ENCODE data around the gene PDZD8. TPM values are rescaled to one million over a fixed set of nuclear protein-coding genes. Genes with fewer than 3 reads are reported as not detected.

PDZD8 gene
- total and polyA plus RNA-seq, 4 experiments from 2014 or later, result 3.6 to 15.0 (median 11.4) TPM

DNA sequence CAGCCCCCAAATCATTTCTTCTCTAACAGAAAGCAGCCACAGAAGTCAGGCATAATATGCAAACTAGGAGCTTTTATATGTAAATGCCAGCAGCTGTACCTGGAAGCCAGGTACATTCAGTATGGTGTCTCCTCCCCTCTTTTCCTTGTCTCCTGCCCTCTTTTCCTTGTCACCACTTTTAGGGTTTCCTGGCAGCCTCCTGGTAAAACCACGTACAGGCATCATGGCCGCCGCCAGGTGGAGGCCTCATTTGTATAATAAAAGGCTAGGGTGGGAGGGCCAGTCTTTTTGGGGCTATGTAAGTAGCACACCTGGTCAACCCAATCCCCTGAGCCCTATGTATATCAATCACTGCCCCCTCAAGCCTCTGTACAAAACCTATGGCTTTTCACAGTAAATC is 28.7 kb downstream of the PDZD8 start:
- peaks cover 2 to 3% of the 10 kb centered on the region in 2 donors for H3K36me3 Mint-ChIP-seq
- H3K27ac Mint-ChIP-seq, result no peak overlapping the region
- Histone ChIP-seq H3K27ac (ENCODE audit: low read depth, low read length) (no peak overlapping the region), H3K36me3 (ENCODE audit: insufficient read depth, low read length) (no peaks in the 10 kb centered on the region), H3K4me1 (ENCODE audit: insufficient read depth, low read length) (peaks cover 22% of the 10 kb centered on the region), H3K27me3 (ENCODE audit: insufficient read depth, low read length) (no peaks in the 10 kb centered on the region), H3K9me3 (ENCODE audit: control insufficient read depth in 1 of 2, low read length in 2 of 2) (no peaks in the 10 kb centered on the region), H3K4me3 (ENCODE audit: low read length in 2 of 2) (no peak overlapping the region)
- intact Hi-C loops (cut with micrococcal nuclease), result no loop called here
- no peaks in the 10 kb centered on the region for H3K9me3 Mint-ChIP-seq
- H3K4me1 Mint-ChIP-seq, result peaks cover 31 to 66% (median 51%) of the 10 kb centered on the region in 4 donors
- H3K27me3 Mint-ChIP-seq, result no peaks in the 10 kb centered on the region
- CTCF ChIA-PET (ENCODE audit: partially characterized antibody), result no interaction called here
- POLR2A ChIA-PET (ENCODE audit: partially characterized antibody), result no interaction called here
- H3K4me3 Mint-ChIP-seq, result no peak overlapping the region
- DNase-seq, result no peak

DNA sequence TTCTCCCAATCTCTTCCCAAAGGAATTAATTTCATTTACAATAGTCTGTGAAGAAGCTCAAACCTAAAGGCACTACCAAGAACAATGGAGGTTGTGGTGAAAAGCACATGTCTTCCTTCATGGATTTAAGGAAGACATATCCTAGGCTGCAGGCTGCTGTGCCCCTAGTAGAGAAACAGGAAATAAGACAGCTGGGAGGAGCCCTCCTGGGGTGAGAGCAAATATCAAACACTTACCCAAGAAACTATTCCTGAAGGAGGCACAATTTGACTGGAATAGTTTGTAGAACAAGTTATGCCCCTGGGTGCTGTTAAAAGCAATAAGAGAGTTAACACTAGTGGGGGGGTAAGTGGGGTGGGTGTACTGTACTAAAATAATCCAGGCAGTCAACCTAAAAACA is 30.1 kb downstream of the PDZD8 start:
- no peak overlapping the region for H3K27ac Mint-ChIP-seq

DNA sequence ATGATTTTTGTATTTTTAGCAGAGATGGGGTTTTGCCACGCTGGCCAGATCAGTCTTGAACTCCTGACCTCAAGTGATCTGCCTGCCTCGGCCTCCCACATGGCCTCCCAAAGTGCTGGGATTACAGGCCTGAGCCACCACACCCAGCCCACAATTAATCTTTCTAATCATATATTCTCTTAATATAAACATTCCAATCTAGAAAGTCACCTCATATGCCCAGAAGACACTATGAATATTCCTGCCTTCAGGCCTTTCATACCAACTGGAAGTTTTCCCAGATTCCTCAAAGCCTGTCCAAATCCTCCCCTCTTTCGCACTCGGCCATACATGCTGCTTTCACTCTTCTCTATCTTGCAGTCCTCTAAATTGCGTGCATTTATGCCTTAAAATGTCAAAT is 32.6 kb downstream of the PDZD8 start:
- H3K27ac ChIP-seq (ENCODE audit: low read depth, low read length), result no peak overlapping the region
- ChIA-PET POLR2A (ENCODE audit: partially characterized antibody) (no interaction called here), CTCF (ENCODE audit: partially characterized antibody) (no interaction called here)
- peaks cover 4% of the 10 kb centered on the region for H3K36me3 ChIP-seq (ENCODE audit: insufficient read depth, low read length)
- H3K27ac Mint-ChIP-seq, result peak overlapping the region in 1 of 7 donors; percentile 77
- no peaks in the 10 kb centered on the region for H3K27me3 Mint-ChIP-seq
- no peaks in the 10 kb centered on the region for H3K9me3 Mint-ChIP-seq
- no peak for DNase-seq
- peaks cover 30 to 56% (median 40%) of the 10 kb centered on the region in 4 donors for H3K4me1 Mint-ChIP-seq
- peaks cover 14 to 21% of the 10 kb centered on the region in 2 donors for H3K36me3 Mint-ChIP-seq
- H3K4me3 Mint-ChIP-seq, result peak overlapping the region in 1 of 8 donors; percentile 15
- H3K9me3 ChIP-seq (ENCODE audit: control insufficient read depth in 1 of 2, low read length in 2 of 2), result no peaks in the 10 kb centered on the region
- intact Hi-C loops (cut with micrococcal nuclease), result no loop called here
- peaks cover 19% of the 10 kb centered on the region for H3K4me1 ChIP-seq (ENCODE audit: insufficient read depth, low read length)
- H3K27me3 ChIP-seq (ENCODE audit: insufficient read depth, low read length), result no peaks in the 10 kb centered on the region
- H3K4me3 ChIP-seq (ENCODE audit: low read length in 2 of 2), result no peak overlapping the region

More for the DNA sequence above, 30.1 kb downstream of the PDZD8 start:
- Mint-ChIP-seq H3K9me3 (no peaks in the 10 kb centered on the region), H3K27me3 (no peaks in the 10 kb centered on the region), H3K4me3 (peak overlapping the region in 1 of 8 donors; percentile 9), H3K4me1 (peaks cover 31 to 65% (median 48%) of the 10 kb centered on the region in 4 donors), H3K36me3 (peaks cover 8 to 9% of the 10 kb centered on the region in 2 donors)
- no peak overlapping the region for H3K4me3 ChIP-seq (ENCODE audit: low read length in 2 of 2)
- H3K36me3 ChIP-seq (ENCODE audit: insufficient read depth, low read length), result peaks cover 4% of the 10 kb centered on the region
- H3K27ac ChIP-seq (ENCODE audit: low read depth, low read length), result no peak overlapping the region
- H3K4me1 ChIP-seq (ENCODE audit: insufficient read depth, low read length), result peaks cover 19% of the 10 kb centered on the region
- ChIA-PET CTCF (ENCODE audit: partially characterized antibody) (no interaction called here), POLR2A (ENCODE audit: partially characterized antibody) (no interaction called here)
- no peak for DNase-seq
- H3K9me3 ChIP-seq (ENCODE audit: control insufficient read depth in 1 of 2, low read length in 2 of 2), result no peaks in the 10 kb centered on the region
- no peaks in the 10 kb centered on the region for H3K27me3 ChIP-seq (ENCODE audit: insufficient read depth, low read length)
- intact Hi-C loops (cut with micrococcal nuclease), result no loop called here

DNA sequence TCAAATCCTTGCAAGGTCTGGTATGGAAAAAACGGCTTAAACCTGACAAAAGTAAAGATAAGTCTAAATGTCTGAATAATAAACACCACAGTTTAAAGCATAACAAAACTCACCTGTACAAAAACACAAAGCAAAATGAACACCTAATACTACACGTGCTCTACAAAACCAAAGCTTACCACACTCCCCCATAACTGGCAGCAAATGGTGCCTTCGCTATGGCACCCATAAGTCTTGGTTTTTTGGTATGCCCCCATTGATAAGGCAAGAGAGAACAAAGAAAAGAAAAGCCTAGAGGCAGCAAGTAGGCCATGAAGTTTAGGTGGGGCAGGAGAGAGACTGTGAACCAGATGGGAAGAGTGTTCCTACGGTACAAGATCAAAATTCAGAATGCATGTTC is 34.2 kb downstream of the PDZD8 start:
- DNase-seq, result no peak
- Mint-ChIP-seq H3K4me3 (no peak overlapping the region), H3K9me3 (peaks cover 0 to 5% (median 0%) of the 10 kb centered on the region in 8 donors), H3K36me3 (peaks cover 19 to 23% of the 10 kb centered on the region in 2 donors), H3K27ac (no peak overlapping the region), H3K27me3 (no peaks in the 10 kb centered on the region), H3K4me1 (peaks cover 29 to 43% (median 34%) of the 10 kb centered on the region in 4 donors)
- Histone ChIP-seq H3K4me3 (ENCODE audit: low read length in 2 of 2) (no peak overlapping the region), H3K27ac (ENCODE audit: low read depth, low read length) (no peak overlapping the region), H3K36me3 (ENCODE audit: insufficient read depth, low read length) (peaks cover 4% of the 10 kb centered on the region), H3K27me3 (ENCODE audit: insufficient read depth, low read length) (no peaks in the 10 kb centered on the region), H3K4me1 (ENCODE audit: insufficient read depth, low read length) (peaks cover 19% of the 10 kb centered on the region), H3K9me3 (ENCODE audit: control insufficient read depth in 1 of 2, low read length in 2 of 2) (no peaks in the 10 kb centered on the region)
- intact Hi-C loops (cut with micrococcal nuclease), result no loop called here
- ChIA-PET CTCF (ENCODE audit: partially characterized antibody) (no interaction called here), POLR2A (ENCODE audit: partially characterized antibody) (no interaction called here)

DNA sequence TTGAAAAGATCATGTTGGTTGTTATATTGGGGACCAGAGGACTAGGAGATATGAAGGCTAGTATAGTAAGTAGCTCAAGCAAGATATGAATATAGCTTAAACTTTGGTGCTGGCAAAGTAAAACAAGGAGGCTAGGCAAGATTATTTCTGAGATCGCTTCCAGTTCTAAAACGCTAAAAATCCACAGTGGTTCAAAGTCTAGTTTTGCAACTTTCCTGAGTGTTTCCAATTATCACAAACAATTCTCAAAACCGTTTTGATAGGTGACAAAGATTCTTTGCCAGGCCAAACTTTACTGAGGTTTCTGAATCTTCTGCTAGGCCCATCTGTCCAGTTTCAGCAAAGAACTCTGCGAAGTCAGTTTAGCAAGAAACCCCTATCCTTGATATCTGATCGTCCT is 35.3 kb downstream of the PDZD8 start:
- peaks cover 29 to 32% of the 10 kb centered on the region in 2 donors for H3K36me3 Mint-ChIP-seq
- ChIA-PET CTCF (ENCODE audit: partially characterized antibody) (interaction anchor here (0.8 kb wide), 1 partner anchor 157 kb away, joined by 3 read pairs; no protein-coding TSS in a partner anchor), POLR2A (ENCODE audit: partially characterized antibody) (no interaction called here)
- no peak overlapping the region for H3K4me3 ChIP-seq (ENCODE audit: low read length in 2 of 2)
- no peaks in the 10 kb centered on the region for H3K27me3 ChIP-seq (ENCODE audit: insufficient read depth, low read length)
- peak overlapping the region in 1 of 7 donors; percentile 6 for H3K27ac Mint-ChIP-seq
- H3K9me3 ChIP-seq (ENCODE audit: control insufficient read depth in 1 of 2, low read length in 2 of 2), result no peaks in the 10 kb centered on the region
- H3K9me3 Mint-ChIP-seq, result peaks cover 0 to 9% (median 3%) of the 10 kb centered on the region in 8 donors
- no peak for DNase-seq
- peaks cover 23 to 35% (median 27%) of the 10 kb centered on the region in 4 donors for H3K4me1 Mint-ChIP-seq
- H3K4me3 Mint-ChIP-seq, result no peak overlapping the region
- peaks cover 12% of the 10 kb centered on the region for H3K4me1 ChIP-seq (ENCODE audit: insufficient read depth, low read length)
- intact Hi-C loops (cut with micrococcal nuclease), result no loop called here
- H3K27me3 Mint-ChIP-seq, result no peaks in the 10 kb centered on the region
- no peak overlapping the region for H3K27ac ChIP-seq (ENCODE audit: low read depth, low read length)
- H3K36me3 ChIP-seq (ENCODE audit: insufficient read depth, low read length), result peaks cover 4% of the 10 kb centered on the region

DNA sequence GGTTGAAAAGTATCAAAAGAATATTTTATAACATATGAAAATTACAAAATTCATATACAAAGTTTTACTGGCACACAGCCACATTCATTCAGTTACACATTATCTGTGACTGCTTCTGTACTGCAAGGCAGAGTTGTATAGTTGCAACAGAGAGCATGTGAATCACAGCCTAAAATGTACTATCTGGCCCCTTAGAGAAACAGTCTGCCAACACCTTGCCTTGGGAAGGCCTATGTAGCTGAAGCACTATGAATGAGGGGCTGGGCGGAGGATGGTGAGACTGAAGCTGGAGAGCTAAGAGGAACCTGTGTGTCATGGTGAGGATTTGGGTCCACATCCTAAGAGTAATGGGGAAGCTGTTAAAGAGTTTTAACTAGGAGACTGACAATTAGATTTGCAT is 35.7 kb downstream of the PDZD8 start:
- ChIA-PET CTCF (ENCODE audit: partially characterized antibody) (interaction anchor here (0.8 kb wide), 1 partner anchor 157 kb away, joined by 3 read pairs; no protein-coding TSS in a partner anchor), POLR2A (ENCODE audit: partially characterized antibody) (no interaction called here)
- H3K4me1 Mint-ChIP-seq, result peaks cover 22 to 31% (median 25%) of the 10 kb centered on the region in 4 donors
- H3K36me3 ChIP-seq (ENCODE audit: insufficient read depth, low read length), result peaks cover 4% of the 10 kb centered on the region
- H3K27ac Mint-ChIP-seq, result peak overlapping the region in 1 of 7 donors; percentile 6
- no peaks in the 10 kb centered on the region for H3K9me3 ChIP-seq (ENCODE audit: control insufficient read depth in 1 of 2, low read length in 2 of 2)
- no peak overlapping the region for H3K4me3 Mint-ChIP-seq
- H3K4me3 ChIP-seq (ENCODE audit: low read length in 2 of 2), result no peak overlapping the region
- no peak overlapping the region for H3K27ac ChIP-seq (ENCODE audit: low read depth, low read length)
- H3K36me3 Mint-ChIP-seq, result peaks cover 33 to 36% of the 10 kb centered on the region in 2 donors
- peaks cover 0 to 13% (median 6%) of the 10 kb centered on the region in 8 donors for H3K9me3 Mint-ChIP-seq
- no peak for DNase-seq
- H3K27me3 ChIP-seq (ENCODE audit: insufficient read depth, low read length), result no peaks in the 10 kb centered on the region
- H3K27me3 Mint-ChIP-seq, result no peaks in the 10 kb centered on the region
- intact Hi-C loops (cut with micrococcal nuclease), result no loop called here
- peaks cover 8% of the 10 kb centered on the region for H3K4me1 ChIP-seq (ENCODE audit: insufficient read depth, low read length)

DNA sequence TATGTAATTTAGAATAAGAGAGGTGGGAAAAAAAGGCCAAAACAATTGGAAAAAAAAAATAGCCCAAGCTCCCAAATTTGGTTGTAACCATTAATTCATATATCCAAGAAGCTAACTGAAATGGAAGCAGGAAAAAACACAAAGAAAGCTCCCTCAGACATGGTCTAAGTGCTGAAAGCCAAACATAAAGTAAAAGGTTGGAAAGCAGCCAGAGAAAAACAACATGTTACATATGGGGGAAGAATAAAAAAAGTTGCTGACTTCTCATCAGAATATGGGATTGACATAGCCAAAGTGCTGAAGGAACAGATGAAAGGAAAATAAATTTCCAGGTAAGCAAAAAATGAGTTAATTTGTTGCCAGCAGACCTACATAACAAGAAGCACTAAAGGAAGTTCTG is 40.3 kb downstream of the PDZD8 start:
- H3K9me3 Mint-ChIP-seq, result peaks cover 0 to 19% (median 10%) of the 10 kb centered on the region in 8 donors
- intact Hi-C loops (cut with micrococcal nuclease), result no loop called here
- H3K27me3 Mint-ChIP-seq, result no peaks in the 10 kb centered on the region
- ChIA-PET CTCF (ENCODE audit: partially characterized antibody) (interaction anchor here (1.2 to 2.3 kb wide), 2 partner anchors 16 to 118 kb away, joined by 3 to 6 read pairs; no protein-coding TSS in a partner anchor), POLR2A (ENCODE audit: partially characterized antibody) (no interaction called here)
- peaks cover 42 to 58% of the 10 kb centered on the region in 2 donors for H3K36me3 Mint-ChIP-seq
- DNase-seq, result no peak
- Histone ChIP-seq H3K27me3 (ENCODE audit: insufficient read depth, low read length) (no peaks in the 10 kb centered on the region), H3K4me1 (ENCODE audit: insufficient read depth, low read length) (no peaks in the 10 kb centered on the region), H3K9me3 (ENCODE audit: control insufficient read depth in 1 of 2, low read length in 2 of 2) (no peaks in the 10 kb centered on the region), H3K27ac (ENCODE audit: low read depth, low read length) (no peak overlapping the region), H3K4me3 (ENCODE audit: low read length in 2 of 2) (no peak overlapping the region), H3K36me3 (ENCODE audit: insufficient read depth, low read length) (no peaks in the 10 kb centered on the region)
- H3K4me1 Mint-ChIP-seq, result peaks cover 0 to 19% (median 13%) of the 10 kb centered on the region in 4 donors
- no peak overlapping the region for H3K4me3 Mint-ChIP-seq
- H3K27ac Mint-ChIP-seq, result no peak overlapping the region

All from CD4-positive, alpha-beta memory T cell (primary cell).